HG03066 (cell line): ENCODE results near the gene TAL1.
"Not testable (repeated sequence)": the region's sequence is repeated elsewhere in the genome, so short reads cannot be mapped to it uniquely, and the experiment has no call there.

Experiments
- ATAC-seq: cut with Tn5 transposase; IDR thresholded peaks from one replicate; pipeline ENCODE4 v1.9.1; 2021; ENCODE audit warnings: low read depth; ENCODE audit not compliant: unreplicated experiment

The TAL1 gene

GRCh38 chr1:47232187-47232874, at the start of gene TAL1:
TAL1 (minus strand) TSS chr1:47232225; CDS start chr1:47225888, 6,337 bp downstream.
- ATAC-seq: no peak

- no peak for ATAC-seq
Observed at GRCh38 chr1:47280142-47280541, 48.1 kb upstream of the TAL1 start.

GRCh38 chr1:47276850-47277249, 44.8 kb upstream of the TAL1 start:
- ATAC-seq: no peak

- ATAC-seq: not testable (repeated sequence)
Observed at GRCh38 chr1:47275811-47276210, 43.8 kb upstream of the TAL1 start.

GRCh38 chr1:47265529-47265928, 33.5 kb upstream of the TAL1 start:
- not testable (repeated sequence) for ATAC-seq

- ATAC-seq: no peak
Observed at GRCh38 chr1:47262787-47263413, 30.9 kb upstream of the TAL1 start.

- ATAC-seq: no peak
Observed at GRCh38 chr1:47257224-47257623, 25.2 kb upstream of the TAL1 start.

GRCh38 chr1:47252795-47253194, 20.8 kb upstream of the TAL1 start:
- ATAC-seq: no peak

GRCh38 chr1:47252369-47252768, 20.3 kb upstream of the TAL1 start:
- ATAC-seq: no peak

- ATAC-seq: no peak
Observed at GRCh38 chr1:47249755-47250154, 17.7 kb upstream of the TAL1 start.

- ATAC-seq: no peak
Observed at GRCh38 chr1:47244339-47244862, 12.4 kb upstream of the TAL1 start.

- ATAC-seq: no peak
Observed at GRCh38 chr1:47243910-47244309, 11.9 kb upstream of the TAL1 start.

GRCh38 chr1:47241114-47242113, 9.4 kb upstream of the TAL1 start:
- ATAC-seq: no peak

- no peak for ATAC-seq
Observed at GRCh38 chr1:47238935-47239592, 7.0 kb upstream of the TAL1 start.

- ATAC-seq: no peak
Observed at GRCh38 chr1:47235806-47236205, 3.8 kb upstream of the TAL1 start.

- ATAC-seq: no peak
Observed at GRCh38 chr1:47235241-47235681, 3.2 kb upstream of the TAL1 start.

- no peak for ATAC-seq
Observed at GRCh38 chr1:47233186-47233585, 1.2 kb upstream of the TAL1 start.

GRCh38 chr1:47231301-47232186, 481 bp downstream of the TAL1 start:
- no peak for ATAC-seq

- ATAC-seq: no peak
Observed at GRCh38 chr1:47230692-47231300, 1.2 kb downstream of the TAL1 start.
